Panc1 (cell line): ENCODE data around the gene GRN. TPM values are rescaled to one million over a fixed set of nuclear protein-coding genes. Genes with fewer than 3 reads are reported as not detected.
"Not testable (repeated sequence)": the region's sequence is repeated elsewhere in the genome, so short reads cannot be mapped to it uniquely, and the experiment has no call there.

Experiments
- ATAC-seq: fragments of 200-7000 bp; cut with Tn5 transposase; 2 replicates; pipeline ENCODE4 v1.9.1; 2020; ENCODE audit warnings: mild to moderate bottlenecking, moderate library complexity
- BruUV-seq: library from RNA; stranded (reverse); fragments of 400-500 nt; replicated peaks from 2 replicates; lab custom pipeline; 2021; lab: Mats Ljungman, UMichigan
- CTCF ChIA-PET: fragments of 300-600 bp; sonication (Branson Sonifier 250); formaldehyde crosslinking; loops from one replicate; lab custom pipeline; 2022; ENCODE audit warnings: antibody characterized with exemption; lab: Charles Lee
- POLR2A ChIA-PET: fragments of 300-600 bp; sonication (Branson Sonifier 250); formaldehyde crosslinking; loops from one replicate; lab custom pipeline; 2022; ENCODE audit warnings: antibody characterized with exemption; lab: Charles Lee
- DNase-seq: peaks from one replicate; pipeline ENCODE4 v3.0.0-alpha.2; 2010; ENCODE audit warnings: low read depth, low spot score
- H3K27ac ChIP-seq: 2 replicates; pipeline ENCODE4 v1.5.1; 2011; ENCODE audit warnings: mild to moderate bottlenecking, low read length, inconsistent platforms
- H3K27me3 ChIP-seq: fragments of 200-500 bp; sonication (Bioruptor generic); 2 replicates; pipeline ENCODE4 v1.6.0; 2014; ENCODE audit warnings: low read length, inconsistent platforms; ENCODE audit not compliant: control insufficient read depth, insufficient read depth
- H3K36me3 ChIP-seq: fragments of 200-500 bp; sonication (Bioruptor generic); 2 replicates; pipeline ENCODE4 v1.5.1; 2014; ENCODE audit warnings: inconsistent platforms, mild to moderate bottlenecking, low read length, moderate library complexity; ENCODE audit not compliant: control insufficient read depth, insufficient read depth
- H3K4me1 ChIP-seq: 2 replicates; pipeline ENCODE4 v1.5.1; 2011; ENCODE audit warnings: inconsistent platforms, mild to moderate bottlenecking, low read length, moderate library complexity; ENCODE audit not compliant: control insufficient read depth, insufficient read depth
- H3K4me3 ChIP-seq, 2 experiments: 2 replicates each; pipeline ENCODE4 v1.5.1; 2011 to 2012; ENCODE audit warnings: low read depth in 2 of 2, low read length in 2 of 2, mild to moderate bottlenecking in 2 of 2, inconsistent platforms in 1 of 2, moderate library complexity in 1 of 2
- H3K9me3 ChIP-seq: fragments of 200-500 bp; sonication (Bioruptor generic); 2 replicates; pipeline ENCODE4 v1.5.1; 2014; ENCODE audit warnings: low read depth, mild to moderate bottlenecking, inconsistent platforms, low read length, moderate library complexity; ENCODE audit not compliant: control insufficient read depth, insufficient read depth
- CTCF ChIP-seq: fragments of 450-650 bp; IDR thresholded peaks from 2 replicates; pipeline ENCODE4 v1.5.1; 2017; ENCODE audit warnings: mild to moderate bottlenecking
- POLR2AphosphoS5 ChIP-seq: IDR thresholded peaks from 2 replicates; pipeline ENCODE4 v1.6.1; 2012; ENCODE audit warnings: mild to moderate bottlenecking, low read depth, low read length, moderate library complexity
- SIN3A ChIP-seq: IDR thresholded peaks from 2 replicates; pipeline ENCODE4 v1.6.1; 2012; ENCODE audit warnings: low read depth, mild to moderate bottlenecking, low read length, moderate library complexity, borderline replicate concordance; ENCODE audit not compliant: insufficient read depth
- TCF7L2 ChIP-seq: IDR thresholded peaks from 2 replicates; pipeline ENCODE4 v1.6.1; 2011; ENCODE audit warnings: mild to moderate bottlenecking, low read depth, low read length, inconsistent platforms
- in situ Hi-C: cut with HindIII; loops from 2 replicates; pipeline ENCODE4 v1.10.0; 2016; ENCODE audit warnings: low sequenced_read_pairs, low pct_unique_long_range_greater_than_20kb
- intact Hi-C: fragments of 100-400 bp; cut with micrococcal nuclease; formaldehyde crosslinking; loops from one replicate; pipeline ENCODE4 v1.10.0; 2022; ENCODE audit not compliant: unreplicated experiment
- total RNA-seq: library from RNA; stranded (reverse); gene quantifications from one replicate; pipeline ENCODE4 v1.2.1, GENCODE V29; 2021; ENCODE audit not compliant: unreplicated experiment
- TF ChIP-seq, protein P1 (sequence below), 2 experiments: IDR thresholded peaks; 2 replicates each; pipeline ENCODE4 v1.6.1; 2011 to 2012; ENCODE audit warnings: low read depth in 2 of 2, control low read depth in 1 of 2, low read length in 1 of 2, mild to moderate bottlenecking in 1 of 2, moderate library complexity in 1 of 2; ENCODE audit not compliant: insufficient read depth in 1 of 2

The GRN gene
- total RNA-seq, 1 experiment from 2014 or later: 304 TPM

GRCh38 chr17:44335968-44336367 lies 9.1 kb upstream of the GRN start:
- Histone ChIP-seq H3K4me3 (no peak overlapping the region), H3K27ac (no peak overlapping the region), H3K4me1 (no peaks in the 10 kb centered on the region), H3K27me3 (no peaks in the 10 kb centered on the region), H3K9me3 (no peaks in the 10 kb centered on the region), H3K36me3 (no peaks in the 10 kb centered on the region)
- ChIA-PET CTCF (no interaction called here), POLR2A (interaction anchor here (0.6 kb wide), 1 partner anchor 11 kb away, joined by 6 read pairs; no protein-coding TSS in a partner anchor)
- in situ Hi-C loops: no loop called here
- BruUV-seq: no TSS peak
- DNase-seq (no peak), ATAC-seq (no peak)
- TF ChIP-seq SIN3A (no peak), POLR2AphosphoS5 (no peak), TCF7L2 (no peak), CTCF (no peak)
- TF ChIP-seq, protein P1, sequence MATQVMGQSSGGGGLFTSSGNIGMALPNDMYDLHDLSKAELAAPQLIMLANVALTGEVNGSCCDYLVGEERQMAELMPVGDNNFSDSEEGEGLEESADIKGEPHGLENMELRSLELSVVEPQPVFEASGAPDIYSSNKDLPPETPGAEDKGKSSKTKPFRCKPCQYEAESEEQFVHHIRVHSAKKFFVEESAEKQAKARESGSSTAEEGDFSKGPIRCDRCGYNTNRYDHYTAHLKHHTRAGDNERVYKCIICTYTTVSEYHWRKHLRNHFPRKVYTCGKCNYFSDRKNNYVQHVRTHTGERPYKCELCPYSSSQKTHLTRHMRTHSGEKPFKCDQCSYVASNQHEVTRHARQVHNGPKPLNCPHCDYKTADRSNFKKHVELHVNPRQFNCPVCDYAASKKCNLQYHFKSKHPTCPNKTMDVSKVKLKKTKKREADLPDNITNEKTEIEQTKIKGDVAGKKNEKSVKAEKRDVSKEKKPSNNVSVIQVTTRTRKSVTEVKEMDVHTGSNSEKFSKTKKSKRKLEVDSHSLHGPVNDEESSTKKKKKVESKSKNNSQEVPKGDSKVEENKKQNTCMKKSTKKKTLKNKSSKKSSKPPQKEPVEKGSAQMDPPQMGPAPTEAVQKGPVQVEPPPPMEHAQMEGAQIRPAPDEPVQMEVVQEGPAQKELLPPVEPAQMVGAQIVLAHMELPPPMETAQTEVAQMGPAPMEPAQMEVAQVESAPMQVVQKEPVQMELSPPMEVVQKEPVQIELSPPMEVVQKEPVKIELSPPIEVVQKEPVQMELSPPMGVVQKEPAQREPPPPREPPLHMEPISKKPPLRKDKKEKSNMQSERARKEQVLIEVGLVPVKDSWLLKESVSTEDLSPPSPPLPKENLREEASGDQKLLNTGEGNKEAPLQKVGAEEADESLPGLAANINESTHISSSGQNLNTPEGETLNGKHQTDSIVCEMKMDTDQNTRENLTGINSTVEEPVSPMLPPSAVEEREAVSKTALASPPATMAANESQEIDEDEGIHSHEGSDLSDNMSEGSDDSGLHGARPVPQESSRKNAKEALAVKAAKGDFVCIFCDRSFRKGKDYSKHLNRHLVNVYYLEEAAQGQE (IDR thresholded peaks at IDR 0.05; ENCODE audit: insufficient read depth in 1 of 2, low read depth in 2 of 2, low read length in 1 of 2): no peak
- intact Hi-C loops: no loop called here

- POLR2A ChIA-PET: no interaction called here
- BruUV-seq: no TSS peak
- in situ Hi-C loops (no loop called here), intact Hi-C loops (no loop called here)
- CTCF ChIA-PET: no interaction called here
- ATAC-seq: peak; percentile 64; the same call in 1 of the 2 replicates
- H3K27ac ChIP-seq: no peak overlapping the region
- TF ChIP-seq POLR2AphosphoS5 (no peak), SIN3A (no peak), CTCF (no peak), TCF7L2 (no peak)
- TF ChIP-seq, protein P1 (IDR thresholded peaks at IDR 0.05; ENCODE audit: insufficient read depth in 1 of 2, low read depth in 2 of 2, low read length in 1 of 2): no peak
- no peak for DNase-seq
- H3K27me3 ChIP-seq: no peaks in the 10 kb centered on the region
- no peaks in the 10 kb centered on the region for H3K36me3 ChIP-seq
- H3K4me3 ChIP-seq: no peak overlapping the region
- H3K9me3 ChIP-seq: no peaks in the 10 kb centered on the region
- H3K4me1 ChIP-seq: no peaks in the 10 kb centered on the region
These were observed 6.4 kb upstream of the GRN start for GRCh38 chr17:44338702-44339101.

- H3K9me3 ChIP-seq, CTCF ChIA-PET, H3K36me3 ChIP-seq, ATAC-seq, H3K4me1 ChIP-seq, DNase-seq, BruUV-seq, H3K4me3 ChIP-seq, H3K27ac ChIP-seq, in situ Hi-C loops, POLR2A ChIA-PET, H3K27me3 ChIP-seq, intact Hi-C loops: not testable (repeated sequence)
These were observed 4.5 kb upstream of the GRN start for GRCh38 chr17:44340553-44340952.
